GM23248 (cell line): ENCODE results near the gene GLT6D1. TPM values are rescaled to one million over a fixed set of nuclear protein-coding genes. Genes with fewer than 3 reads are reported as not detected.

Experiments used
- DNase-seq: peaks from one replicate; pipeline ENCODE4 v3.0.0-alpha.2; 2015
- H2AFZ ChIP-seq: fragments of 200-600 bp; sonication (generic); 2 replicates; pipeline ENCODE4 v1.6.1; 2016; ENCODE audit warnings: antibody characterized with exemption
- H3F3A ChIP-seq: fragments of 200-600 bp; sonication (generic); 2 replicates; pipeline ENCODE4 v1.6.1; 2016; ENCODE audit warnings: mild to moderate bottlenecking, antibody characterized with exemption, mixed run types; ENCODE audit not compliant: insufficient read depth
- H3K27ac ChIP-seq: fragments of 200-600 bp; sonication (generic); 2 replicates; pipeline ENCODE4 v1.5.1; 2016; ENCODE audit warnings: mild to moderate bottlenecking
- H3K27me3 ChIP-seq: fragments of 200-600 bp; sonication (generic); replicated peaks from 2 replicates; pipeline ENCODE4 v1.6.1; 2016; ENCODE audit warnings: mild to moderate bottlenecking; ENCODE audit not compliant: insufficient read depth
- H3K36me3 ChIP-seq: fragments of 200-600 bp; sonication (generic); 2 replicates; pipeline ENCODE4 v1.6.1; 2016; ENCODE audit warnings: low read depth, mild to moderate bottlenecking
- H3K4me1 ChIP-seq: fragments of 200-600 bp; sonication (generic); 2 replicates; pipeline ENCODE4 v1.6.1; 2016; ENCODE audit warnings: mild to moderate bottlenecking; ENCODE audit not compliant: insufficient read depth
- H3K4me2 ChIP-seq: fragments of 200-600 bp; sonication (generic); one replicate; pipeline ENCODE4 v1.6.1; 2016; ENCODE audit warnings: mild to moderate bottlenecking; ENCODE audit not compliant: unreplicated experiment
- H3K4me3 ChIP-seq: fragments of 200-600 bp; sonication (generic); 2 replicates; pipeline ENCODE4 v1.5.1; 2016; ENCODE audit warnings: mild to moderate bottlenecking
- H3K79me2 ChIP-seq: fragments of 200-600 bp; sonication (generic); 2 replicates; pipeline ENCODE4 v1.6.1; 2016; ENCODE audit warnings: mild to moderate bottlenecking; ENCODE audit not compliant: insufficient read depth
- H3K9ac ChIP-seq: fragments of 200-600 bp; sonication (generic); 2 replicates; pipeline ENCODE4 v1.6.1; 2016; ENCODE audit warnings: mild to moderate bottlenecking
- H3K9me2 ChIP-seq: fragments of 200-600 bp; sonication (generic); 2 replicates; pipeline ENCODE4 v1.6.1; 2016; ENCODE audit warnings: mixed run types, mild to moderate bottlenecking, moderate library complexity; ENCODE audit not compliant: insufficient read depth
- H3K9me3 ChIP-seq: fragments of 200-600 bp; sonication (generic); one replicate; pipeline ENCODE4 v1.6.1; 2017; ENCODE audit warnings: low read depth
- H4K20me1 ChIP-seq: fragments of 200-600 bp; sonication (generic); 2 replicates; pipeline ENCODE4 v1.6.0; 2016; ENCODE audit not compliant: insufficient read depth
- EZH2 ChIP-seq: fragments of 200-600 bp; sonication (generic); IDR thresholded peaks from 2 replicates; pipeline ENCODE4 v1.6.1; 2018; ENCODE audit warnings: antibody characterized with exemption, mild to moderate bottlenecking; ENCODE audit not compliant: insufficient read depth, poor library complexity, severe bottlenecking
- EZH2phosphoT487 ChIP-seq: fragments of 200-600 bp; sonication (generic); IDR thresholded peaks from 2 replicates; pipeline ENCODE4 v1.6.1; 2018; ENCODE audit warnings: antibody characterized with exemption, moderate library complexity, mild to moderate bottlenecking, low read depth; ENCODE audit not compliant: insufficient read depth
- WGBS, 2 experiments: methylation state at CpG; one replicate each; pipeline ENCODE4 v1.1.6; 2015 to 2017; ENCODE audit warnings: low lambda C conversion rate in 2 of 2, low coverage in 1 of 2; ENCODE audit errors: missing lambda C conversion rate in 2 of 2; 5-methylcytosine and 5-hydroxymethylcytosine counted together
- in situ Hi-C: fragments of 300-500 bp; cut with MboI; formaldehyde crosslinking; loops from 2 replicates; pipeline ENCODE4 v1.15.0; 2020
- polyA plus RNA-seq: library from polyadenylated mRNA; unstranded; fragments of >200 nt; fragmentation: Nextera tagmentation; extraction: Ambion mirVana; gene quantifications from 2 replicates; pipeline ENCODE4 v1.2.1, GENCODE V29; 2016
- total RNA-seq: library from RNA; depleted of rRNA; stranded (reverse); fragments of >200 nt; shearing (Covaris generic); gene quantifications from 2 replicates; pipeline ENCODE4 v1.2.3, GENCODE V29; 2014

GLT6D1 gene
- total and polyA plus RNA-seq, 2 experiments from 2014 or later: not detected

DNA sequence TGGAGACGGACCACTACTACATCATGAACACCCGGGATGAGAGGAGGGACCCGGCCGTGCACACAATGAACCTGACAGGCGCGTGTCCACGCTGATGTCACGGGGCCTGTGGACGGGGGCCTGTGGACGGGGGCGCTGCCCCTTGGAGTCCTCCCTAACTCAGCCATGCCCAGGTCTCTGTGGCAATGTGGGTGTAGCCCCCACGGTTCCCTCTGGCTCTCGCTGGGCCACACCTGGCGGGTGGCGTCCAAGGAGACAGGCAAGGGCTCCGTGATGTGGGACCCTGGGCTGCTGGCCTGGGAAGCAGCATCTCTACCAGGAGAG is 55.7 kb downstream of the GLT6D1 start:
- TF ChIP-seq EZH2 (no peak), EZH2phosphoT487 (no peak)
- WGBS, 2 experiments: 59 to 64% methylated on average over 16 of the region's 16 CpGs
- Histone ChIP-seq H3K9ac (no peak overlapping the region), H3F3A (no peaks in the 10 kb centered on the region), H3K27me3 (no peaks in the 10 kb centered on the region), H3K4me1 (no peaks in the 10 kb centered on the region), H3K4me2 (no peak overlapping the region), H2AFZ (no peak overlapping the region), H4K20me1 (no peaks in the 10 kb centered on the region), H3K27ac (no peak overlapping the region), H3K9me3 (no peaks in the 10 kb centered on the region), H3K9me2 (no peaks in the 10 kb centered on the region), H3K79me2 (no peaks in the 10 kb centered on the region), H3K36me3 (no peaks in the 10 kb centered on the region), H3K4me3 (no peak overlapping the region)
- DNase-seq: no peak
- in situ Hi-C loops: no loop called here

DNA sequence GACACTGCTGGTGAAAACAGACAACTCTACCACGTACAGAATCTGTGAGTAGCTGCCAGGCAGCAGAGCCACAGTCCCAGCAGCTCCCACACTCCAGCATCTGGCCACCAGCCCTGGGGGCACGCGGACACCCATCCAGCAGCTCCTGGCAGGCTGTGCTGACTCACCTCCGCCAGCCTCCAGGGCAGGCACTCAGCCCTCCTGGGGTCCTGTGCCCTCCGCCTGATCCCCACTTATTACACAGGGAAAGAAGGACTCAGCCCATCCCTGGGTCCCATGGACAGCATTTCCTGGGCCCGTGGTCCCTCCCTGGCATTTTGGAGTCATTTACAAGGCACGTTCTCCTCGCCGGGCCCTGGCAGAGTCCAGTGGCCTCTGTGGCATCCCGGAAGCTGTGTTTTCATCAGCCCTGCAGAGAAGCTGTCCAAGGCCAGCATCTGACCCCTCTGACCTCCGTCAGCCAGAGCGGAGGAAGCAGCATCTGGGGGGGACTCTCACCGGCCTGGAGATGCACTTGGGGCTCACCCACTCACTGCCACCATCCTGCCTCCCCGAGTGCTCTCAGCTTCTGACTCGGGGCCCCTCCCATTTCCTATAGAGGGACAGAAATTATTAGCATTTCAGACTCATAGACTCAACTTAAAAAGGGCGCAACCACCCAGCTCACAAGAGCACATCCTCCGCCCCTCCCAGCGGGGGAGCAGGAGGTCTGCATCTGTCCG is 56.2 kb downstream of the GLT6D1 start:
- no peaks in the 10 kb centered on the region for H3K9me2 ChIP-seq

DNA sequence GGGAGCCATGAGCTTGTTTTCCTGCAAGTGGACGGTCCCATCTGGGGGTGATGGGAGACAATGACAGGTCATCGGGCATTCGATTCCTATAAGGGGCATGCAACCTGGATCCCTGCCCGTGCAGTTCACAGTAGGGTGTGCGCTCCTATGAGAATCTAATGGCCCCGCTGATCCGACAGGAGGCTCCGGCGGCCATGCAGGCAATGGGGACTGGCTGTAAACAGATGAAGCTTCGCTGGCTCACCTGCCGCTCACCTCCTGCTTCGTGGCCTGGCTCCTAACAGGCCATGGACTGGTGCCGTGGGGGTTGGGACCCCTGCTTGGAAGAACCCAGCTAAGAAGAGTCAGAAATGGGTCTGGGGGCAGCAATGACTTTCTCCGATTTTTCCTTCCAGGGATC is 56.8 kb downstream of the GLT6D1 start:
- H2AFZ ChIP-seq: no peak overlapping the region
- in situ Hi-C loops: no loop called here

More for the DNA sequence above, 56.2 kb downstream of the GLT6D1 start:
- no peaks in the 10 kb centered on the region for H3K4me1 ChIP-seq
- H3K36me3 ChIP-seq: no peaks in the 10 kb centered on the region
- no peak overlapping the region for H2AFZ ChIP-seq
- H3K9ac ChIP-seq: no peak overlapping the region
- WGBS, 2 experiments: 41 to 51% methylated on average over 19 of the region's 19 CpGs
- H3K4me2 ChIP-seq: no peak overlapping the region
- H3K79me2 ChIP-seq: no peaks in the 10 kb centered on the region
- H3K27me3 ChIP-seq: no peaks in the 10 kb centered on the region
- no peaks in the 10 kb centered on the region for H4K20me1 ChIP-seq
- H3K4me3 ChIP-seq: no peak overlapping the region
- H3K9me3 ChIP-seq: no peaks in the 10 kb centered on the region
- no peak for TF ChIP-seq EZH2phosphoT487
- no peak for TF ChIP-seq EZH2
- H3F3A ChIP-seq: no peaks in the 10 kb centered on the region
- DNase-seq: no peak
- in situ Hi-C loops: no loop called here
- no peak overlapping the region for H3K27ac ChIP-seq

DNA sequence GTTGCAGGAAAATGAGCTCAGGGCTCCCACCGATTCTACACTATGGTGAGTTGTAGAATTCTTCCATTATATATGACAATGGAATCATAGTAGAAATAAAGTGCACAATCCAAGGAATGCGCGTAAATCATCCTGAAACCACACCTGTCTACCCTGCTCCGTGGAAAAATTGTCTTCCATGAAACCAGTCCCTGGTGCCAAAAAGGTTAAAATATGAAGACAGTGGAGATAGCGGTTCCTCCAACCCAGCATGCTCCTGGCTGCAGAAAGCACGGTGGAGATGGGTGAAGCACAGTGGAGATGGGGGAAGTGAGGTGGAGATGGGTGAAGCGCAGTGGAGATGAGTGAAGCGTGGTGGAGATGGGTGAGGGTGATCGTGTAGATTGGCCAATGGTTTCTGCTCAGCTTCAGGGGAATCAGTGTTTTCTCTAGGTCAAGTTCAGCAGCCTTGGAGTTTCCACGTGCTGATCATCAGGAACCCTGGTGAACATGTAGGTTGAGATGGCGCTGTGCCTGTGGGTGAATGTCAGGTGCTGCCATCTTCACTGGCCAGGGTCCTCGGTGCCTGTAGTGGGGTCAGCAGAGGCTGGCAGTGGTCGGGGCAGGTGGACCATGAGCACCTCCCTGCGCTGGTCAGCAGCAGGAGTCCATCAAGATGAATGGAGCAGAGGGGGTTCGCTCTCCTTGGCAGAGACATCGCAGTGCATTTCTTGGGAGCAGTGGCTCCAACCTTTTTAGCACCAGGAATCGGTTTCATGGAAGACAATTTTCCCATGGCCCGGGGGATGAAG is 57.5 kb downstream of the GLT6D1 start:
- no peak for DNase-seq
- H3K27ac ChIP-seq: no peak overlapping the region

More for the DNA sequence above, 56.8 kb downstream of the GLT6D1 start:
- WGBS, 2 experiments: 58 to 63% methylated on average over 14 of the region's 14 CpGs
- Histone ChIP-seq H3K9me2 (no peaks in the 10 kb centered on the region), H4K20me1 (no peaks in the 10 kb centered on the region), H3K4me1 (no peaks in the 10 kb centered on the region), H3K4me3 (no peak overlapping the region), H3K27me3 (no peaks in the 10 kb centered on the region), H3K36me3 (no peaks in the 10 kb centered on the region), H3K27ac (no peak overlapping the region), H3F3A (no peaks in the 10 kb centered on the region), H3K79me2 (no peaks in the 10 kb centered on the region), H3K4me2 (no peak overlapping the region), H3K9ac (no peak overlapping the region), H3K9me3 (no peaks in the 10 kb centered on the region)
- no peak for DNase-seq
- TF ChIP-seq EZH2: no peak
- TF ChIP-seq EZH2phosphoT487: no peak

More for the DNA sequence above, 57.5 kb downstream of the GLT6D1 start:
- Histone ChIP-seq H4K20me1 (no peaks in the 10 kb centered on the region), H3K4me1 (no peaks in the 10 kb centered on the region), H3F3A (no peaks in the 10 kb centered on the region), H3K9ac (no peak overlapping the region), H3K4me3 (no peak overlapping the region), H3K9me2 (no peaks in the 10 kb centered on the region), H3K4me2 (no peak overlapping the region), H3K36me3 (no peaks in the 10 kb centered on the region), H3K27me3 (no peaks in the 10 kb centered on the region), H3K79me2 (no peaks in the 10 kb centered on the region), H2AFZ (no peak overlapping the region), H3K9me3 (no peaks in the 10 kb centered on the region)
- TF ChIP-seq EZH2phosphoT487: no peak
- TF ChIP-seq EZH2: no peak
- 52 to 53% methylated on average over 18 of the region's 18 CpGs for WGBS, 2 experiments
- in situ Hi-C loops: no loop called here
